ENCODE measurements around the gene ACP4. TPM values are rescaled to one million over a fixed set of nuclear protein-coding genes. Genes with fewer than 3 reads are reported as not detected.

The ACP4 gene
- total RNA-seq, 1 donor, result not detected

DNA sequence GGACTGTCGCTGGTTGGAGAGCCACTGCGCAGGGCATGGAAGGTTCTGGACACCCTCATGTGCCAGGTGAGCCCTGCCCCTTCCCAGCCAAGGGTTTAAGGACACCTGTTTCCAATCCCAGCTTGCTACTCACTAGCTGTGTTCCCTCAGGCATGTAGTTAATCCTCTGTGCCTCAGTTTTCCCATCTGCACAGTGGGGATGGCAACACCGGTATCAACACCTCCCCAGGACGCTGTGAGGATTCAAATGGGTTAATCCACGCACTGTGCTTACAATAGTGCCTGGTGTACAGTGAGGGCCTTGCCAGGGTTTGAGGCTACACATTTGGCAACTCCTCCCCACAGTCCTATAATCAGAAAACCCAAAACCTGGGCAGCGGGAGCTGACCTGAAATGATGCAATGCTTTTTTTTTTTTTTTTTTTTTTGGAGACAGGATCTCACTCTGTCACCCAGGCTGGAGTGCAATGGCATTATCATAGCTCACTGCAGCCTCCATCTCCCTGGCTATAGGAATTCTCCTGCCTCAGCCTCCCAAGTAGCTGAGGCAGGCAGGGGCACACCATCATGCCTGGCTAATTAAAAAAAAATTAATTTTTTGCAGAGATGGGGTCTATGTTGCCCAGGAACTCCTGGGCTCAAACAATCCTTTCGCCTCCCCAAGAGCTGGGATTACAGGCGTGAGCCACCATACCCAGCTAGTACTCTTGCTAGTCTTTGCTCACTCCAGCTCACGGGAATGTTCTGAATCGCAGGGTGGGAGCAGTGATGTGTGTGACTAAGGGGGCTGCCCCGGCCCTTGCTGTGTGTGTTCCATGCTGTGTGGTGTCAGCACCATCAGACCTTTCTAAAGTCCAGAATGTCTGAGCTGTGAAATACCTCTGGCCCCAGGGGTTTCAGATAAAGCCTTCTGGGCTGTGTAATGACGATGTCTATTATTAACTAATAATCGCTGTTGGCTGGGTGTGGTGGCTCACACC is 2.3 kb downstream of the ACP4 start:
- DNase-seq (ENCODE audit: low read depth), result no peak
- TF ChIP-seq CTCF (IDR thresholded peaks at IDR 0.05; ENCODE audit: insufficient read depth, low read length), result no peak
- no peak overlapping the region for H3K4me3 ChIP-seq (ENCODE audit: low read depth, low read length)

DNA sequence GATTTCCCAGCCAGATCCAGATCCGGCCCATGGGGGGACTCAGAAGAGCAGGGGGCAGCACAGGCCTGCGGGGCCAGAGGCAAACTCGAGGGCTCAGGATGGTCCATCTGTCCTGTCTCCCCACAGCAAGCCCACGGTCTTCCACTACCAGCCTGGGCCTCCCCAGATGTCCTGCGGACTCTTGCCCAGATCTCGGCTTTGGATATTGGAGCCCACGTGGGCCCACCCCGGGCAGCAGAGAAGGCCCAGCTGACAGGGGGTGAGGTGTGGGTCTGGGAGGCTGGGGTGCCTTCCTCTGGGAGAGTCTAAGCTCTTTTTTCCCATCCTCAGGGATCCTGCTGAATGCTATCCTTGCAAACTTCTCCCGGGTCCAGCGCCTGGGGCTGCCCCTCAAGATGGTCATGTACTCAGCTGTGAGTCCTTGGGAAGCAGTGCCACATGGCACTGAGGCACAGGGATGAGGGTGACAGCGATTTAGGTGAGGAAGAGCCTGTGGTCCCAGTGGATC is 3.4 kb downstream of the ACP4 start:
- no peak overlapping the region for H3K4me3 ChIP-seq (ENCODE audit: low read depth, low read length)
- no peak for DNase-seq (ENCODE audit: low read depth)
- TF ChIP-seq CTCF (IDR thresholded peaks at IDR 0.05; ENCODE audit: insufficient read depth, low read length), result no peak

- H3K4me3 ChIP-seq (ENCODE audit: low read depth, low read length), result no peak overlapping the region
- DNase-seq (ENCODE audit: low read depth), result no peak
- TF ChIP-seq CTCF (IDR thresholded peaks at IDR 0.05; ENCODE audit: insufficient read depth, low read length), result no peak
Measured at GRCh38 chr19:50794074-50794875, 4.1 kb downstream of the ACP4 start.

DNA sequence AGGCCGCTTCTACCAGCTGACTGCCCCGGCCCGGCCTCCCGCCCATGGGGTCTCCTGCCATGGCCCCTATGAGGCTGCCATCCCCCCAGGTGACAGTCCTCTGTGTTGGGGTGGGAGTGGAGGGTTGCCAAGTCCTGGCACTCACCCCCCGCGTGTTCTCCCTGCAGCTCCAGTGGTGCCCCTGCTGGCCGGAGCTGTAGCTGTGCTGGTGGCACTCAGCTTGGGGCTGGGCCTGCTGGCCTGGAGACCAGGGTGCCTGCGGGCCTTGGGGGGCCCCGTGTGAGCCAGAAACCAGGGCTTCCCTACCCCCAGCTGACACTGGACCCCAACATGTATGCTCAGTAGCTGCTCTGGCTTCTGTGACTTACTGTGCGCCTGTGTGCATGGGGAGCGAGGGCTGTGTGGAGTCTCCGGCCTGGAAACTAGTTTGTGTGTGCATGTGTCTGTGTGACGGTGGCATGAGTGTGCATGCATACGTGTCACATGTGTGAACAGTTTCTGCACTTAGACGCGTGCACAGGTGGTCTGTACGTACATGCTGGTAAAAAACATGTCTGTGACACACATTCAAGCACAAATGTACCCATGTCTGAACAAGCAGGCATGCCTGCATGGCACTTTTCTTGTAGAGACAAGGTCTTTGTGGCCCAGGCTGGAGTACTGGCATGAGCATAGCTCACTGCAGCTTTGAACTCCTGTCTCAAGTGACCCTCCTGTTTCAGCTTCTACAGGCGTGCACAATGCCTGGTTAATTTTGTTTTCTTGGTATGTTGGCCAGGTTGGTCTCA is 4.9 kb downstream of the ACP4 start:
- no peak for TF ChIP-seq CTCF (IDR thresholded peaks at IDR 0.05; ENCODE audit: insufficient read depth, low read length)
- DNase-seq (ENCODE audit: low read depth), result no peak
- H3K4me3 ChIP-seq (ENCODE audit: low read depth, low read length), result no peak overlapping the region

DNA sequence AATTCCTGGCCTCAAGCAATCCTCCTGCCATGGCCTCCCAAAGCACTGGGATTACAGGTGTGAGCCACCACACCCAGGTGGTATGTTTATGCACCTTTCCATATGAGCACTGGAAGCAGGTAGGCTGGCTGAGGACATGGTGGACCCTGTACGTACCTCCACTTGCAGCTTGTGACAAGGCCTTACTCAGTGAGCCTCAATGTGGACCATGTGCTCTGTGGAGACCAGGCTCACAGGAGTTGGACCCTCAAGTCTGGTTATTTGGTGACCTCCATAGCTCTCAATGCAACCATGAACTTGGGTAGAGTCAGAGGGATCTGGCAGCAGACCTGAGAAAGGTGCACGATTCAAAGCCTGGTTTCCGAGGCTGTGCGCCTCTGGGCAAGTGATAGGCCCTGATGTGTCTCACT is 5.5 kb downstream of the ACP4 start:
- no peak for DNase-seq (ENCODE audit: low read depth)
- no peak for TF ChIP-seq CTCF (IDR thresholded peaks at IDR 0.05; ENCODE audit: insufficient read depth, low read length)
- H3K4me3 ChIP-seq (ENCODE audit: low read depth, low read length), result no peak overlapping the region

- TF ChIP-seq CTCF (IDR thresholded peaks at IDR 0.05; ENCODE audit: insufficient read depth, low read length), result no peak
- H3K4me3 ChIP-seq (ENCODE audit: low read depth, low read length), result no peak overlapping the region
- DNase-seq (ENCODE audit: low read depth), result no peak
Measured at GRCh38 chr19:50796128-50796633, 6.0 kb downstream of the ACP4 start.

Data from fibroblast of the aortic adventitia (primary cell).